ENCODE data around the gene CMTM7.
A peak's percentile ranks its signal among the peaks of the same experiment; 100 is the strongest.

GRCh38 chr3:32399030-32399620 lies 7.5 kb downstream of the CMTM7 start:
- TF ChIP-seq EZH2phosphoT487 (IDR thresholded peaks at IDR 0.05) = no peak
- TF ChIP-seq EZH2 (IDR thresholded peaks at IDR 0.05) = no peak
- peak; percentile 77 for TF ChIP-seq CTCF (IDR thresholded peaks at IDR 0.05)

Measured in neural progenitor cell (in vitro differentiated cells).